SU-DHL-6 (cell line): ENCODE measurements around the gene MORC1.

Experiments
- CTCF ChIP-seq: fragments of 200-600 bp; sonication (generic); IDR thresholded peaks from one replicate; pipeline ENCODE4 v1.5.1; 2017; ENCODE audit warnings: antibody characterized with exemption, mild to moderate bottlenecking, low read length, moderate library complexity; ENCODE audit not compliant: insufficient read depth, poor library complexity, severe bottlenecking
- EZH2phosphoT487 ChIP-seq: fragments of 200-600 bp; sonication (generic), shearing (Covaris generic); conservative IDR thresholded peaks from 2 replicates; pipeline ENCODE4 v1.6.1; 2018; ENCODE audit warnings: mild to moderate bottlenecking, antibody characterized with exemption, low read length, moderate library complexity, mixed read lengths

- TF ChIP-seq CTCF, result no peak
- TF ChIP-seq EZH2phosphoT487, result no peak
Measured at GRCh38 chr3:109125902-109126301, 8.0 kb upstream of the MORC1 start.
